Skeletal muscle satellite cell (primary cell): ENCODE results near the gene LAIR1. TPM values are rescaled to one million over a fixed set of nuclear protein-coding genes. Genes with fewer than 3 reads are reported as not detected.

Experiments
- H3K27me3 ChIP-seq: 2 replicates; pipeline ENCODE4 v1.7.0; 2013; ENCODE audit warnings: low read length; ENCODE audit not compliant: control insufficient read depth, insufficient read depth
- H3K36me3 ChIP-seq: 2 replicates; pipeline ENCODE4 v1.7.0; 2013; ENCODE audit warnings: mild to moderate bottlenecking, control low read depth, low read length; ENCODE audit not compliant: insufficient read depth
- H3K4me1 ChIP-seq: 2 replicates; pipeline ENCODE4 v1.7.0; 2013; ENCODE audit warnings: low read length; ENCODE audit not compliant: control insufficient read depth, insufficient read depth
- H3K4me2 ChIP-seq: 2 replicates; pipeline ENCODE4 v1.7.0; 2013; ENCODE audit warnings: mild to moderate bottlenecking, low read length
- H3K4me3 ChIP-seq: 2 replicates; pipeline ENCODE4 v1.7.0; 2013; ENCODE audit warnings: low read length
- H3K9ac ChIP-seq: 2 replicates; pipeline ENCODE4 v1.7.0; 2013; ENCODE audit warnings: mild to moderate bottlenecking, low read depth, low read length, moderate library complexity
- H3K9me3 ChIP-seq: replicated peaks from 2 replicates; pipeline ENCODE4 v1.7.0; 2013; ENCODE audit warnings: mild to moderate bottlenecking, control low read depth, low read length
- total RNA-seq: library from RNA; depleted of rRNA; stranded (reverse); fragments of >200 nt; gene quantifications from 2 replicates; pipeline ENCODE4 v1.2.3, GENCODE V29; 2012; rRNA removed

The LAIR1 gene, protein sequence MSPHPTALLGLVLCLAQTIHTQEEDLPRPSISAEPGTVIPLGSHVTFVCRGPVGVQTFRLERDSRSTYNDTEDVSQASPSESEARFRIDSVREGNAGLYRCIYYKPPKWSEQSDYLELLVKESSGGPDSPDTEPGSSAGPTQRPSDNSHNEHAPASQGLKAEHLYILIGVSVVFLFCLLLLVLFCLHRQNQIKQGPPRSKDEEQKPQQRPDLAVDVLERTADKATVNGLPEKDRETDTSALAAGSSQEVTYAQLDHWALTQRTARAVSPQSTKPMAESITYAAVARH
- not detected in 2 replicates for total RNA-seq

DNA sequence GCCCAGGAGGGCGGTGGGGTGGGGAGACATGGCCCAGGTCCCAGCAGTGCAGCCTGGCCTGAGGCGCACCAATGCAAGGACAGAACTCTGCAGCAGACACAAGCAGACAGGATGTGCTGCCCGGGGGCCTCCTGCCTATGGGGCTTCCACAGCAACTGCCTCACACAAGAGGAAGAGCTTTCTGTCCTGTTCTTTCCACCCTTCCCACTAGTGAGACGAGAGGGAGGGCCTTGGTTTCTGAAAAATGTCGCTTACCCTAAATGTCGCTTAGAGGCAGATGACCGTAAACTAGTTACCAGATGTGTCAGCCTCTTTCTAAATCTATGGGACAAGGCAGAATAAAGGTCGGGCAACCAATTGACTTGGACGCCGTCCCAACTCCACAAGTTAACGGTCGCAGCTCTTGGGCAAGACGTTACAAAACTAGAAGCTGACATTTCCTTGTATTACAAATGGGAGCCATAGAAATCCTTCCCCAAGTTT lies at the start of gene LAIR1:
Gene LAIR1 (minus strand): TSS at position 157 of the 483 bp plus-strand sequence. CDS start 127 bp downstream, at position 30.
- H3K4me3 ChIP-seq: no peak within 1 kb of the TSS
- H3K4me2 ChIP-seq: no peak within 1 kb of the TSS

DNA sequence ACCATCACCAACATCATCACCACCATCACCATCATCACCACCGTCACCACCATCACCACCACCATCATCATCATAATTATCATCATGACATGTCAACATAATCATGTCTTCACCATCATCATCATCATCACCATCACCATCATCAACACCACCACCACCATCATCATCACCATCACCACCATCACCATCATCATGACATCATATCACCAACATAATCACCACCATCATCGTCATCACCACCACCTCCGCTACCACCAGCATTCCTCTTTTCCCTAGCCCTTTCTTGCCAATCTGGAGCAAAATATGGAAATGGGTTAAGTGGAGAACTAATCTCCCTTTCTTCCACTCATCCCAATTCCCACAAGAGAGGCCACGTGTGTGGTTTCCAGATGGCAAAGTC lies 49.4 kb upstream of the LAIR1 start:
- no peak overlapping the region for H3K4me2 ChIP-seq
- no peaks in the 10 kb centered on the region for H3K4me1 ChIP-seq
- no peaks in the 10 kb centered on the region for H3K36me3 ChIP-seq
- H3K9me3 ChIP-seq: no peaks in the 10 kb centered on the region
- no peak overlapping the region for H3K4me3 ChIP-seq
- H3K9ac ChIP-seq: no peak overlapping the region
- peaks cover 29% of the 10 kb centered on the region for H3K27me3 ChIP-seq

More for the DNA sequence above, at the start of gene LAIR1:
- no peak within 1 kb of the TSS for H3K9ac ChIP-seq
- no peaks in the 10 kb centered on the region for H3K9me3 ChIP-seq
- H3K27me3 ChIP-seq: no peaks in the 10 kb centered on the region
- H3K36me3 ChIP-seq: no peaks in the 10 kb centered on the region
- no peaks in the 10 kb centered on the region for H3K4me1 ChIP-seq

DNA sequence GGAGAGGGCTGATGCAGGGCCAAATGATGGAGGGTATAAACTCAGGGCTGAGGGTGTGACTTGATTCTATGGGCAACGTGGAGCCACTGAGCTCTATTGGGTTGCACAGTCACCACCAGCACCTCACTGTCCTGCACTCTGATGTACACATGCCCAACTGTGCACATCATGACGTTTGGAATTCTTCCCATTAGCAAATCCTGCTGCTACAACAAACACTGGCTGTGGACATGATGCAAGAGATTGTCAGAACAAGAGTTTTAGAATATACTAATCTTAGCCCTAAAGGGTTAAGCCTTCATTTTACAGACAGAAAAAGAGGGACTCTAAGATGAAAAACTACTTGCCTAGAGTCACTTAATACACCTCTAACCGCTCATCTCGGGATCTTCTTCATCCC lies 48.1 kb upstream of the LAIR1 start:
- peaks cover 24% of the 10 kb centered on the region for H3K27me3 ChIP-seq

DNA sequence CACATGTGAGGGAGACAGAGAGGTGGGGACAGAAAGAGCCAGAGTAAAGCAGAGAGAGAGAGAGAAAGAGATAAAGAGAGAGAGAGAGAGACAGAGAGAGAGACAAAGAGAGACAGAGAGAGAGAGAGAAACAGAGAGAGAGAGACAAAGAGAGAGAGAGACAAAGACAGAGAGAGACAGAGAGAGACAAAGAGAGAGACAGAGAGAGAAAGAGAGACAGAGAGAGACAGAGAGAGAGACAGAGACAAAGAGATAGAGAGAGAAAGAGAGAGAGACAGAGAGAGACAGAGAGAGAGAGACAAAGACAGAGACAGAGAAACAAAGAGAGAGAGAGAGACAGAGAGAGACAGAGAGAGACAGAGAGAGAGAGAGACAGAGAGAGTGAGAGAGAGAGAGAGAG lies 46.3 kb upstream of the LAIR1 start:
- no peaks in the 10 kb centered on the region for H3K4me1 ChIP-seq
- no peak overlapping the region for H3K9ac ChIP-seq
- H3K4me2 ChIP-seq: no peak overlapping the region
- no peaks in the 10 kb centered on the region for H3K36me3 ChIP-seq
- no peak overlapping the region for H3K4me3 ChIP-seq
- peaks cover 10% of the 10 kb centered on the region for H3K27me3 ChIP-seq
- H3K9me3 ChIP-seq: no peaks in the 10 kb centered on the region

More for the DNA sequence above, 48.1 kb upstream of the LAIR1 start:
- Histone ChIP-seq H3K4me3 (no peak overlapping the region), H3K9me3 (no peaks in the 10 kb centered on the region), H3K4me1 (no peaks in the 10 kb centered on the region), H3K36me3 (no peaks in the 10 kb centered on the region), H3K4me2 (no peak overlapping the region), H3K9ac (no peak overlapping the region)

DNA sequence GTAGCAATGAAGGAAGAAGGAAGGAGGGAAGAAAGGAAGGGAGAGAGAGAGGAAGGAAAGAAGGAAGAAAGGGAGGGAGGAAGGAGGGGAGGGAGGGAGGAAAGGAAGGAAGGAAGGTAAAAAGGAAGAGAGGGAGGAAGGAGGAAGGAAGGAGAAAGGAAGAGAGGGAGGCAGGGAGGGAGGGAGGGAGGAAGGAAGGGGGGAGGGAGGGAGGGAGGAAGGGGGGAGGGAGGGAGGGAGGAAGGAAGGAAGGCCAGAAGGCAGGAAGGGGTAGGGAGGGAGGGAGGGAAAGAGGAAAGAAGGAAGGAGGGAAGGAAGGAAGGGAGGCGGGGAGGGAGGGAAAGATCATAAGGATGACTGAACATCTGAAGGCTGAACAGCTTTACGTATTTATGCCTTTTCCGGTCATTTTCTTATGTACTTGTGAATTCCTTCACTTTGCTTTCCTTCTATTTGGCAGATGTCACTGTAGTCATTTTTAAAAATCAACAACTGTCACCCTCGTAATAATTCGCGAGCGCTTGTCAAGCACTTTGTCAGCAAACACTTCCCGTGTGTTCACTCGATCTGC lies 43.8 kb upstream of the LAIR1 start:
- no peaks in the 10 kb centered on the region for H3K9me3 ChIP-seq
- H3K9ac ChIP-seq: no peak overlapping the region
- no peaks in the 10 kb centered on the region for H3K27me3 ChIP-seq
- H3K4me1 ChIP-seq: no peaks in the 10 kb centered on the region
- H3K4me3 ChIP-seq: no peak overlapping the region
- H3K36me3 ChIP-seq: no peaks in the 10 kb centered on the region
- H3K4me2 ChIP-seq: no peak overlapping the region

- H3K4me3 ChIP-seq: no peak overlapping the region
- no peaks in the 10 kb centered on the region for H3K4me1 ChIP-seq
- H3K27me3 ChIP-seq: no peaks in the 10 kb centered on the region
- no peak overlapping the region for H3K4me2 ChIP-seq
- H3K9ac ChIP-seq: no peak overlapping the region
- H3K36me3 ChIP-seq: no peaks in the 10 kb centered on the region
- H3K9me3 ChIP-seq: no peaks in the 10 kb centered on the region
Measured at GRCh38 chr19:54407780-54408179, 43.0 kb upstream of the LAIR1 start.

DNA sequence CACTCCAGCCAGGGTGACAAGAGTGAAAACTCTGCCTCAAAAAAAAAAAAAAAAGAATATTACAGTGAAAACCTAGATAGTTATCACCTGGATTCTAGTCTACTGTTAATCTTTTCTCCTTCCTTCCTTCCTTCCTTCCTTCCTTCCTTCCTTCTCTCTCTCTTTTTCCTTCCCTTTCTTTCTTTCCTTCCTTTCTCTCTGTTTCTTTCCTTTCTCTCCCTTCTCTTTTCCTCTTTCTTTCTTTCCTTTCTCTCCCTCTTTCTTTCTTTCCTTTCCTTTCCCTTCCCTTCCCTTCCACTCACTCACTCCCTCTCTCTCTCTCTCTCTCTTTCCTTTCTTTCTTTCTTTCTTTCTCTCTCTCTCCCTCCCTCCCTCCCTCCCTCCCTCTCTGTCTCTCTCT lies 40.9 kb upstream of the LAIR1 start:
- Histone ChIP-seq H3K4me2 (no peak overlapping the region), H3K4me1 (no peaks in the 10 kb centered on the region), H3K9ac (no peak overlapping the region), H3K9me3 (no peaks in the 10 kb centered on the region), H3K27me3 (no peaks in the 10 kb centered on the region), H3K4me3 (no peak overlapping the region), H3K36me3 (no peaks in the 10 kb centered on the region)

GRCh38 chr19:54403054-54403453 lies 38.3 kb upstream of the LAIR1 start:
- Histone ChIP-seq H3K4me1 (no peaks in the 10 kb centered on the region), H3K9ac (no peak overlapping the region), H3K27me3 (no peaks in the 10 kb centered on the region), H3K9me3 (no peaks in the 10 kb centered on the region), H3K4me3 (no peak overlapping the region), H3K36me3 (no peaks in the 10 kb centered on the region), H3K4me2 (no peak overlapping the region)

GRCh38 chr19:54400913-54401312 lies 36.2 kb upstream of the LAIR1 start:
- no peak overlapping the region for H3K9ac ChIP-seq
- H3K36me3 ChIP-seq: no peaks in the 10 kb centered on the region
- H3K4me3 ChIP-seq: no peak overlapping the region
- no peaks in the 10 kb centered on the region for H3K4me1 ChIP-seq
- H3K27me3 ChIP-seq: no peaks in the 10 kb centered on the region
- H3K4me2 ChIP-seq: no peak overlapping the region
- no peaks in the 10 kb centered on the region for H3K9me3 ChIP-seq

DNA sequence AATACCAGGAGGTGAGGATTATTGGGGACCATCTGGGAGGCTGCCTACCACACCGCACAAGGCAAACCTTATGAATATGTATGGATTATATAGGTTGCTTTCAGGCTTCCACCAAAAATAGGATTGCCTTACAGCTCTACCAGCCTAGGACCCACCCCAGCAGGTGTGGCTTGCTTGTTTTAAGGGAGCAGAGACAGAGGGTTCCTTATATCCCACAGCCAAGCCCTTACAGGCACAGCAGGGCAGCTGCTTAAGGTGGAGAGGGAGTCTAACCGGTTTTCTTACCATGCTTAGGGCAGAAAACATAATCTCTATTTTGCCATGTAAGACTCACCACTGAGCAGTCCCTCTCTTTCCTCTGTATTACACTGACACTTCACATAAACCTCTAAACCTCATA lies 34.5 kb upstream of the LAIR1 start:
- no peak overlapping the region for H3K4me2 ChIP-seq
- no peak overlapping the region for H3K9ac ChIP-seq
- H3K9me3 ChIP-seq: no peaks in the 10 kb centered on the region
- H3K27me3 ChIP-seq: no peaks in the 10 kb centered on the region
- H3K36me3 ChIP-seq: no peaks in the 10 kb centered on the region
- no peaks in the 10 kb centered on the region for H3K4me1 ChIP-seq
- H3K4me3 ChIP-seq: no peak overlapping the region

GRCh38 chr19:54395685-54396084 lies 31.0 kb upstream of the LAIR1 start:
- Histone ChIP-seq H3K4me2 (no peak overlapping the region), H3K4me3 (no peak overlapping the region), H3K36me3 (no peaks in the 10 kb centered on the region), H3K9ac (no peak overlapping the region), H3K4me1 (no peaks in the 10 kb centered on the region), H3K9me3 (no peaks in the 10 kb centered on the region), H3K27me3 (no peaks in the 10 kb centered on the region)

GRCh38 chr19:54393381-54393780 lies 28.6 kb upstream of the LAIR1 start:
- Histone ChIP-seq H3K4me2 (no peak overlapping the region), H3K9me3 (no peaks in the 10 kb centered on the region), H3K27me3 (peaks cover 7% of the 10 kb centered on the region), H3K9ac (no peak overlapping the region), H3K36me3 (no peaks in the 10 kb centered on the region), H3K4me1 (no peaks in the 10 kb centered on the region), H3K4me3 (no peak overlapping the region)
